ENCODE data around the gene SIL1. TPM values are rescaled to one million over a fixed set of nuclear protein-coding genes. Genes with fewer than 3 reads are reported as not detected.
A peak's percentile ranks its signal among the peaks of the same experiment; 100 is the strongest.

SIL1 gene
- total RNA-seq, 2 donors from 2014 or later: 24.4 to 27.0 TPM

DNA sequence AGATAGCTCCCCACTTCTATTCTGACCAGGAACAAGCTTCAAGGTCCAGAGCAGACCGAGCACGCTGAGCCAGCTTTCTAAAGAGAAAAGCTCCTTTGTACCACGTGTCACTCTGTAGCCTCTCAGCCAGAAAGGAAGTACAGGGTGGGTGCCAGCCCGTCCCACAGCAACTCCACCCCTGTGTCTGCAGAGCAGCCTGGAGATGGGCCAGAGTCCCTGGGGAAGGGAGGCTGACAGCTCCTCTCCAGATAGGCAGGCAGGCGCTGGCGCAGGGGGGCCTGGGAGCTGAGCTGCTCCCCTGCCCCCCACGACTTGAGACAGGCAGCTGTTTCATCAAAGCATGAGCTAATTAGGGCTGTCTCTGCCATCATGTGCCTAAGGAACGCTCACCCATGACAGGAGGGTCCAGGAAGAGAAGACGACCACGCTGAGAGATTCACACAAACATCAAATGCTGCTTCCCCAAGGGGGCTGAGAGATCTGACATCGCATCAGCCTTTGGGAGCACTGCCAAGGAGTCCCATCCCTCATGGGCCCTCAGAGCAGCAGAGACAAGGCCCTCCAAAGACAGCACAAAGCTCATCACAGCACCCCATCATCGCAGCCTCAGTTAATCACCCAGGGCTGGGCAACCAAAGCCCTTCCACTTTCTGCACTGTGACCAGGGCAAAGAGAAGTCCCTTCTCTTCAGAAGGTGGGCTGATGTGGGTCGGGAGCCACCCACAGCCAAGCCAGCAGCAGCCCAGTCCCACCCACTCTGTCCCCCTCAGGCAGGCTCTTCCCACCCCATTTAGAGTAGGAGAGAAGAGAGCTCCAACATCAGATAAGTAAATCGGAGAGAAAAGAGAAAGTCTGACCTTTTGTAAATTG lies 244.5 kb downstream of the SIL1 start:
- no peaks in the 10 kb centered on the region for H3K9me3 Mint-ChIP-seq
- H3K27me3 Mint-ChIP-seq: no peaks in the 10 kb centered on the region
- peak overlapping the region; percentile 52 for H3K27ac Mint-ChIP-seq
- H3K36me3 Mint-ChIP-seq (ENCODE audit: low read depth): no peaks in the 10 kb centered on the region
- ATAC-seq (replicated peaks): peak; percentile 26
- H3K4me3 Mint-ChIP-seq: no peak overlapping the region
- no peaks in the 10 kb centered on the region for H3K4me1 Mint-ChIP-seq

GRCh38 chr5:138952962-138953361 lies 245.2 kb downstream of the SIL1 start:
- Mint-ChIP-seq H3K4me3 (no peak overlapping the region), H3K27ac (peak overlapping the region; percentile 52), H3K4me1 (no peaks in the 10 kb centered on the region), H3K27me3 (no peaks in the 10 kb centered on the region), H3K9me3 (no peaks in the 10 kb centered on the region), H3K36me3 (ENCODE audit: low read depth) (no peaks in the 10 kb centered on the region)
- ATAC-seq (replicated peaks): no peak

GRCh38 chr5:138951986-138952735 lies 246.0 kb downstream of the SIL1 start:
- Mint-ChIP-seq H3K4me3 (no peak overlapping the region), H3K9me3 (no peaks in the 10 kb centered on the region), H3K27ac (no peak overlapping the region), H3K36me3 (ENCODE audit: low read depth) (no peaks in the 10 kb centered on the region), H3K27me3 (no peaks in the 10 kb centered on the region), H3K4me1 (no peaks in the 10 kb centered on the region)
- no peak for ATAC-seq (replicated peaks)

GRCh38 chr5:138951091-138951985 lies 246.8 kb downstream of the SIL1 start:
- no peaks in the 10 kb centered on the region for H3K36me3 Mint-ChIP-seq (ENCODE audit: low read depth)
- H3K27me3 Mint-ChIP-seq: no peaks in the 10 kb centered on the region
- no peaks in the 10 kb centered on the region for H3K4me1 Mint-ChIP-seq
- H3K27ac Mint-ChIP-seq: no peak overlapping the region
- no peaks in the 10 kb centered on the region for H3K9me3 Mint-ChIP-seq
- no peak for ATAC-seq (replicated peaks)
- H3K4me3 Mint-ChIP-seq: no peak overlapping the region

- no peak overlapping the region for H3K4me3 Mint-ChIP-seq
- no peaks in the 10 kb centered on the region for H3K9me3 Mint-ChIP-seq
- H3K27ac Mint-ChIP-seq: no peak overlapping the region
- ATAC-seq (replicated peaks): no peak
- H3K4me1 Mint-ChIP-seq: no peaks in the 10 kb centered on the region
- no peaks in the 10 kb centered on the region for H3K36me3 Mint-ChIP-seq (ENCODE audit: low read depth)
- H3K27me3 Mint-ChIP-seq: no peaks in the 10 kb centered on the region
Measured at GRCh38 chr5:138950421-138951031, 247.6 kb downstream of the SIL1 start.

GRCh38 chr5:138949988-138950387 lies 248.2 kb downstream of the SIL1 start:
- Mint-ChIP-seq H3K27me3 (no peaks in the 10 kb centered on the region), H3K27ac (no peak overlapping the region), H3K4me3 (no peak overlapping the region), H3K36me3 (ENCODE audit: low read depth) (no peaks in the 10 kb centered on the region), H3K4me1 (no peaks in the 10 kb centered on the region), H3K9me3 (no peaks in the 10 kb centered on the region)
- ATAC-seq (replicated peaks): no peak

- Mint-ChIP-seq H3K27ac (no peak overlapping the region), H3K27me3 (no peaks in the 10 kb centered on the region), H3K9me3 (no peaks in the 10 kb centered on the region), H3K4me3 (no peak overlapping the region), H3K4me1 (no peaks in the 10 kb centered on the region), H3K36me3 (ENCODE audit: low read depth) (no peaks in the 10 kb centered on the region)
- ATAC-seq (replicated peaks): no peak
Measured at GRCh38 chr5:138949223-138949574, 249.0 kb downstream of the SIL1 start.

DNA sequence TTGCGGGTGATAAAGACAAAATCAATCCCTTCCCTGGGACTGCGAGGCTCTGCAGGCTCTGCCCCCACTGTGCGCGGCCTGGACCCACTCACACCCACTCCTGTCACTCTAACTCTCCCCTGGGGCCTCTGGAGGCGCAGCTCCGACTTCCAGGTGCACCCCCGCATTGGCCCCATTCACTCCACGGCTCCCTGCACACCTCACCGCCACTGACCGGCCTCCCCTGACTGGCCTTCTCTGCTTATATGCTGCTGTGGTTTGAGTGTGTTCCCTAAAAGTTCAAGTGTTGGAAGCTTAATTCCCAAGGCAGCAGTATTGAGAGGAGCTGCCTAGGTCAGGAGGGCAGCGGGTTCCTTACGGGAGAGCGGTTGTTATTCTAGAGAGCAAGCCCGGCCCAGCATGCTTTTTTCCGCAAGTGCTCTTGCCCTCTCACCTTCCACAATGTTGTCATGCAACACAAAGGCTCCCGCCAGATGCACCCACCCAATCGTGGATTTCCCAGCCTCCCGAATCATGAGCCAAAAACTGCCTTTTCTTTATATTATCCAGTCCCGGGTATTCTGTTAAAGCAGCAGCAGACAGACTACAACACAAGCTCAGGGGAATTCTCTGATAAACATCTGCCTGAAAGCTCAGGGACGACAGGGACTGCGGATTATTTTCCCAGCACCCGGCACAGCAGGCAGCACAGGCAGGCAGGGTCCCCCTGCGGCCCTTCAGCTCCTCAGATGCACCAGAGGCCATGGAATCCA lies 249.5 kb downstream of the SIL1 start:
- Mint-ChIP-seq H3K27me3 (no peaks in the 10 kb centered on the region), H3K27ac (no peak overlapping the region), H3K4me1 (no peaks in the 10 kb centered on the region), H3K36me3 (ENCODE audit: low read depth) (no peaks in the 10 kb centered on the region), H3K4me3 (no peak overlapping the region), H3K9me3 (no peaks in the 10 kb centered on the region)
- no peak for ATAC-seq (replicated peaks)

- Mint-ChIP-seq H3K4me1 (no peaks in the 10 kb centered on the region), H3K4me3 (no peak overlapping the region), H3K36me3 (ENCODE audit: low read depth) (no peaks in the 10 kb centered on the region), H3K27me3 (no peaks in the 10 kb centered on the region), H3K27ac (no peak overlapping the region), H3K9me3 (no peaks in the 10 kb centered on the region)
- no peak for ATAC-seq (replicated peaks)
Measured at GRCh38 chr5:138947780-138948179, 250.4 kb downstream of the SIL1 start.

GRCh38 chr5:138946831-138947560 lies 251.2 kb downstream of the SIL1 start:
- H3K36me3 Mint-ChIP-seq (ENCODE audit: low read depth): no peaks in the 10 kb centered on the region
- ATAC-seq (replicated peaks): no peak
- no peaks in the 10 kb centered on the region for H3K9me3 Mint-ChIP-seq
- H3K27ac Mint-ChIP-seq: no peak overlapping the region
- H3K4me1 Mint-ChIP-seq: no peaks in the 10 kb centered on the region
- H3K27me3 Mint-ChIP-seq: no peaks in the 10 kb centered on the region
- H3K4me3 Mint-ChIP-seq: no peak overlapping the region

DNA sequence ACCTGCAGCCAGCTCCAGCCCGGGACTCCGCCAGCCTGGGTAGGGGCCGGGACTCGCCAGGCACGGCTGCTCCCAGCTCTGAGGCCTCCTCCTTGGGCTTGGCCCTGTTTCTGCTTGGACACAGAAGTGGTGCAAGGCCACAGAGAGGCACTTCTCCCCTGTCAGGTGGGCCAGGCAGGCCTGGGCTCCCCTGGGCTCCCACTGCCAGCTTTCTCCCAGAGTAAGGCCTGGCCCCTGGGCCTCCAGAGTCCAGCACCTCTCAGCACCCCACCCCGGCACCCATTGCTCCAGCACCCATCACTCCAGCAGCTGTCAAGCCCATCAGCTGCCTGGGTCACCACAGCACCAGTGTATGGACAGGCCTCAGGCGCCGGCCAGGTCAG lies 251.9 kb downstream of the SIL1 start:
- no peak for ATAC-seq (replicated peaks)
- H3K27me3 Mint-ChIP-seq: no peaks in the 10 kb centered on the region
- H3K4me1 Mint-ChIP-seq: no peaks in the 10 kb centered on the region
- no peak overlapping the region for H3K4me3 Mint-ChIP-seq
- no peaks in the 10 kb centered on the region for H3K9me3 Mint-ChIP-seq
- H3K27ac Mint-ChIP-seq: no peak overlapping the region
- H3K36me3 Mint-ChIP-seq (ENCODE audit: low read depth): no peaks in the 10 kb centered on the region

- ATAC-seq (replicated peaks): no peak
- H3K36me3 Mint-ChIP-seq (ENCODE audit: low read depth): no peaks in the 10 kb centered on the region
- no peaks in the 10 kb centered on the region for H3K9me3 Mint-ChIP-seq
- no peaks in the 10 kb centered on the region for H3K27me3 Mint-ChIP-seq
- H3K27ac Mint-ChIP-seq: peak overlapping the region; percentile 73
- H3K4me3 Mint-ChIP-seq: no peak overlapping the region
- H3K4me1 Mint-ChIP-seq: no peaks in the 10 kb centered on the region
Measured at GRCh38 chr5:138945421-138946240, 252.5 kb downstream of the SIL1 start.
